Hepatocyte (in vitro differentiated cells): ENCODE data around the gene BCAS4. TPM values are rescaled to one million over a fixed set of nuclear protein-coding genes. Genes with fewer than 3 reads are reported as not detected.

Experiments used
- DNase-seq: peaks from one replicate; pipeline ENCODE4 v3.0.0-alpha.2; 2016; ENCODE audit warnings: low spot score
- H2AFZ ChIP-seq: fragments of 200-600 bp; sonication (generic); 2 replicates; pipeline ENCODE4 v1.6.0; 2016; ENCODE audit warnings: antibody characterized with exemption, mild to moderate bottlenecking
- H3K27ac ChIP-seq: fragments of 200-600 bp; sonication (generic); 2 replicates; pipeline ENCODE4 v1.5.1; 2016; ENCODE audit warnings: mild to moderate bottlenecking
- H3K27me3 ChIP-seq: fragments of 200-600 bp; sonication (generic); 2 replicates; pipeline ENCODE4 v1.6.1; 2016
- H3K36me3 ChIP-seq: fragments of 200-600 bp; sonication (generic); replicated peaks from 2 replicates; pipeline ENCODE4 v1.5.1; 2016; ENCODE audit warnings: low read depth; ENCODE audit not compliant: insufficient read depth
- H3K4me1 ChIP-seq: fragments of 200-600 bp; sonication (generic); 2 replicates; pipeline ENCODE4 v1.5.1; 2016; ENCODE audit warnings: mild to moderate bottlenecking, moderate library complexity; ENCODE audit not compliant: insufficient read depth
- H3K4me2 ChIP-seq: fragments of 200-600 bp; sonication (generic); 2 replicates; pipeline ENCODE4 v1.6.0; 2016
- H3K4me3 ChIP-seq: fragments of 200-600 bp; sonication (generic); 2 replicates; pipeline ENCODE4 v1.5.1; 2016; ENCODE audit warnings: mild to moderate bottlenecking
- H3K79me2 ChIP-seq: fragments of 200-600 bp; sonication (generic); 2 replicates; pipeline ENCODE4 v1.6.0; 2017; ENCODE audit warnings: mild to moderate bottlenecking
- H3K9me2 ChIP-seq: fragments of 200-600 bp; sonication (generic); replicated peaks from 2 replicates; pipeline ENCODE4 v1.6.0; 2017; ENCODE audit warnings: mild to moderate bottlenecking; ENCODE audit not compliant: insufficient read depth
- H3K9me3 ChIP-seq: fragments of 200-600 bp; sonication (generic); 2 replicates; pipeline ENCODE4 v1.5.1; 2016; ENCODE audit warnings: low read depth, mild to moderate bottlenecking
- H4K20me1 ChIP-seq: fragments of 200-600 bp; sonication (generic); 2 replicates; pipeline ENCODE4 v1.6.0; 2016; ENCODE audit warnings: mild to moderate bottlenecking; ENCODE audit not compliant: insufficient read depth, poor library complexity, severe bottlenecking
- EZH2 ChIP-seq: fragments of 200-600 bp; sonication (generic); IDR thresholded peaks from 2 replicates; pipeline ENCODE4 v1.6.1; 2016; ENCODE audit warnings: antibody characterized with exemption, mild to moderate bottlenecking, borderline replicate concordance
- EZH2phosphoT487 ChIP-seq: fragments of 200-600 bp; sonication (generic); IDR thresholded peaks from one replicate; pipeline ENCODE4 v1.6.1; 2018; ENCODE audit warnings: antibody characterized with exemption, mild to moderate bottlenecking, low read depth, moderate library complexity; ENCODE audit not compliant: unreplicated experiment, severe bottlenecking
- WGBS: methylation state at CpG from one replicate; pipeline ENCODE4 v1.1.6; 2016; ENCODE audit warnings: low lambda C conversion rate; ENCODE audit errors: missing lambda C conversion rate; 5-methylcytosine and 5-hydroxymethylcytosine counted together
- polyA plus RNA-seq: library from polyadenylated mRNA; unstranded; fragments of >200 nt; fragmentation: Nextera tagmentation; extraction: Ambion mirVana; gene quantifications from 2 replicates; pipeline ENCODE4 v1.2.1, GENCODE V29; 2016
- total RNA-seq: library from RNA; depleted of rRNA; stranded (reverse); fragments of >200 nt; gene quantifications from 2 replicates; pipeline ENCODE4 v1.2.3, GENCODE V29; 2014
- TF ChIP-seq, protein P1 (sequence below): fragments of 200-600 bp; sonication (generic); IDR thresholded peaks from 2 replicates; pipeline ENCODE4 v1.5.1; 2016; ENCODE audit warnings: antibody characterized with exemption, mild to moderate bottlenecking; ENCODE audit not compliant: poor library complexity

The BCAS4 gene
- total and polyA plus RNA-seq, 2 experiments from 2014 or later, result 5.6 to 21.6 TPM

DNA sequence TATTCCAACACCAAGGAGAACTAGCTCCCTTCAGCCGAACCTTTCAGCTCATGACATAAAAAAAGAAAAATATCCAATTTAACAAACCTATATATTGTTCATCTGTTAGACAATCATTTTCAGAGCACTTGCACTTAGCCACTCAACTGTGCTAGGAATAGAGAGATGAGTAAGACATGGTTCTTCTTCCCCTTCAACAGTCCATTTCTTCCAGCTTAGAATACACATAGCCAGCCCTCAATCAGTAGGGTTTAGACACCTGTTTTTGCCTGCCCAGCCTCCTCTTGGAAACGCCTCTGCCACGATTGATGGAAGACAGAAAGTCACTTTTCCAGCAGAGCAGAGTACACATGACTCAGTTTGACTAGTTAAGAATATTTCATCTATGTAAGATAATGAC lies 114.6 kb downstream of the BCAS4 start:
- no peaks in the 10 kb centered on the region for H3K27me3 ChIP-seq
- peaks cover 35% of the 10 kb centered on the region for H3K4me1 ChIP-seq
- TF ChIP-seq EZH2phosphoT487, result no peak
- TF ChIP-seq, protein P1, sequence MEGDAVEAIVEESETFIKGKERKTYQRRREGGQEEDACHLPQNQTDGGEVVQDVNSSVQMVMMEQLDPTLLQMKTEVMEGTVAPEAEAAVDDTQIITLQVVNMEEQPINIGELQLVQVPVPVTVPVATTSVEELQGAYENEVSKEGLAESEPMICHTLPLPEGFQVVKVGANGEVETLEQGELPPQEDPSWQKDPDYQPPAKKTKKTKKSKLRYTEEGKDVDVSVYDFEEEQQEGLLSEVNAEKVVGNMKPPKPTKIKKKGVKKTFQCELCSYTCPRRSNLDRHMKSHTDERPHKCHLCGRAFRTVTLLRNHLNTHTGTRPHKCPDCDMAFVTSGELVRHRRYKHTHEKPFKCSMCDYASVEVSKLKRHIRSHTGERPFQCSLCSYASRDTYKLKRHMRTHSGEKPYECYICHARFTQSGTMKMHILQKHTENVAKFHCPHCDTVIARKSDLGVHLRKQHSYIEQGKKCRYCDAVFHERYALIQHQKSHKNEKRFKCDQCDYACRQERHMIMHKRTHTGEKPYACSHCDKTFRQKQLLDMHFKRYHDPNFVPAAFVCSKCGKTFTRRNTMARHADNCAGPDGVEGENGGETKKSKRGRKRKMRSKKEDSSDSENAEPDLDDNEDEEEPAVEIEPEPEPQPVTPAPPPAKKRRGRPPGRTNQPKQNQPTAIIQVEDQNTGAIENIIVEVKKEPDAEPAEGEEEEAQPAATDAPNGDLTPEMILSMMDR, result no peak
- no peak for TF ChIP-seq EZH2
- no peaks in the 10 kb centered on the region for H3K9me3 ChIP-seq
- H4K20me1 ChIP-seq, result peaks cover 97% of the 10 kb centered on the region
- H2AFZ ChIP-seq, result no peak overlapping the region
- H3K9me2 ChIP-seq, result no peaks in the 10 kb centered on the region
- H3K27ac ChIP-seq, result no peak overlapping the region
- no peaks in the 10 kb centered on the region for H3K36me3 ChIP-seq
- 88% methylated on average over 3 of the region's 3 CpGs for WGBS
- no peak overlapping the region for H3K4me3 ChIP-seq
- H3K79me2 ChIP-seq, result peaks cover 100% of the 10 kb centered on the region
- DNase-seq, result no peak
- no peak overlapping the region for H3K4me2 ChIP-seq

DNA sequence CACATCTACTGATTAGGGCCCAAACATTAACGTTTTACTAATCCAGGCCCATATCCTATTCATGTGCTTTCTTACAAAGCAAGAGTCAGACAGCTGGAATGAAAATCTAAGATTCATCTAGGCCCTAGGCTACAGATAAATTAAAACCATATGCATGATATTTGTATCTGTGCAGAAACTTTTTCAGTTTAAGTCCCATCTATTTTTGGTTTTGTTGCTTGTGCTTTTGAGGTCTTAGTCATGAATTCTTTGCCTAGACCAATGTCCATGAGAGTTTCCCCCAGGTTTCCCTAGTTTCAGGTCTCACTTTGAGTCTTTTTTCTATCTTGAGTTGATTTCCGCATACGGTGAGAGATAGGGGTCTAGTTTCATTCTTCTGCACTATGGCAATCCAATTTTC lies 116.2 kb downstream of the BCAS4 start:
- Histone ChIP-seq H3K27ac (peak overlapping the region; percentile 53), H3K4me1 (peaks cover 49% of the 10 kb centered on the region), H2AFZ (no peak overlapping the region), H3K9me3 (no peaks in the 10 kb centered on the region), H3K36me3 (no peaks in the 10 kb centered on the region), H4K20me1 (peaks cover 98% of the 10 kb centered on the region), H3K9me2 (no peaks in the 10 kb centered on the region), H3K4me2 (peak overlapping the region; percentile 38), H3K27me3 (no peaks in the 10 kb centered on the region), H3K4me3 (no peak overlapping the region), H3K79me2 (peaks cover 100% of the 10 kb centered on the region)
- DNase-seq, result no peak
- WGBS, result 67% methylated on average over 3 of the region's 3 CpGs
- TF ChIP-seq EZH2phosphoT487 (no peak), EZH2 (no peak)
- TF ChIP-seq, protein P1, result no peak

DNA sequence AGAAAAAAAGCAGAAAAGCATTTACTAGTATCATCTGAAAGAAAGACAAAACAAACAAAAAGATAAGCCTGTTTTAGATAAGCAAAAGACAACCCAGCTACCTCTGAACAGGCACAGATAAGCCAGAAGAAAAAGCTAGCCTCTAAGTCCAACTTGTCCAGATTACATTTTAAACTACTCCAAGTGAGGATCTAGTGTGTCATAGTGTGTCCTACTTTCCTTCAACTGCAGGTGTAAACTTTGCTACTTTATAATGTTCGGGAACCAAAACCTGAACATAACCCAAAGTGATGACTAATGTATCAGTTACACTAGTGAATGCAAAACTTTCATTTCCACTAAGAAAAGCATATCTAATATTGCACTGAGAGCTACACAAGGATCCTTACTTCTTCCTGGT lies 116.9 kb downstream of the BCAS4 start:
- H3K79me2 ChIP-seq, result peaks cover 98% of the 10 kb centered on the region
- H3K4me1 ChIP-seq, result peaks cover 54% of the 10 kb centered on the region
- no peaks in the 10 kb centered on the region for H3K36me3 ChIP-seq
- no peak overlapping the region for H2AFZ ChIP-seq
- 73% methylated on average over 1 of the region's 1 CpG for WGBS
- H3K9me2 ChIP-seq, result no peaks in the 10 kb centered on the region
- H3K27me3 ChIP-seq, result no peaks in the 10 kb centered on the region
- H3K4me2 ChIP-seq, result peak overlapping the region; percentile 38
- H4K20me1 ChIP-seq, result peaks cover 97% of the 10 kb centered on the region
- no peak for DNase-seq
- TF ChIP-seq EZH2 (no peak), EZH2phosphoT487 (no peak)
- TF ChIP-seq, protein P1, result no peak
- H3K9me3 ChIP-seq, result no peaks in the 10 kb centered on the region
- H3K27ac ChIP-seq, result peak overlapping the region; percentile 53
- no peak overlapping the region for H3K4me3 ChIP-seq

DNA sequence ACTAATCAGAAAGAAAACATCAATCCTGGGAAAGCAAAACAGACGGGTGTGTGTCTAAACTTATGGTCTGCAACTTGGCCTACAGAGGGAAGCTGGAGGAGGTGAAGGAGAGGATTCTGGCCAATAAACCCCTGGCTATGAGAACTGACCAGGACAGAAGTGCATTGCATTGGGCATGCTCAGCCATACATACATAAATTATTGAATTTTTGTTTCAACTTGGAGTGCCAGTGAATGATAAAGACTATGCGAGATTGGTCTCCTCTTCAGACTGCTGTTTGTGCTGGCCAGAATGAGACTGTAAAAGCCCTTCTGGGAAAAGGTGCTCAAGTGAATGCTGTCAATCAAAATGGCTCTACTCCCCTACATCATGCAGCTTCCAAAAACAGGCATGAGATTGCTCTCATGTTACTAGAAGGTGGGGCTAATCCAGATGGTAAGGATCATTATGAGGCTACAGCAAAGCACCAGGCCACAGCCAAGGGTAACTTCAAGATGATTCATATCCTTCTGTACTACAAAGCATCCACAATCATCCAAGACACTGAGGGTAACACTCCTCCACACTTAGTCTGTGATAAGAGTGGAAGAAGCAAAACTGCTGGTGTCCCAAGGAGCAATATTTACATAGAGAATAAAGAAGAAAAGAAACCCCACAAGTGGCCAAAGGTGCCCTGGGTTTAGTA lies 119.0 kb downstream of the BCAS4 start:
- 66% methylated on average over 2 of the region's 2 CpGs for whole genome bisulfite sequencing
- TF ChIP-seq EZH2 (no peak), EZH2phosphoT487 (no peak)
- TF ChIP-seq, protein P1, result no peak
- Histone ChIP-seq H3K9me3 (no peaks in the 10 kb centered on the region), H3K9me2 (no peaks in the 10 kb centered on the region), H3K27me3 (no peaks in the 10 kb centered on the region), H3K4me2 (no peak overlapping the region), H3K4me3 (no peak overlapping the region), H3K27ac (no peak overlapping the region), H3K4me1 (peaks cover 68% of the 10 kb centered on the region), H2AFZ (no peak overlapping the region), H3K36me3 (no peaks in the 10 kb centered on the region), H3K79me2 (peaks cover 98% of the 10 kb centered on the region), H4K20me1 (peaks cover 98% of the 10 kb centered on the region)
- DNase-seq, result no peak
